ENCODE results near the gene CD6. TPM values are rescaled to one million over a fixed set of nuclear protein-coding genes. Genes with fewer than 3 reads are reported as not detected.

Gene CD6
- total and polyA plus RNA-seq, 2 experiments from 2014 or later = 0.03 TPM; not detected in 1

DNA sequence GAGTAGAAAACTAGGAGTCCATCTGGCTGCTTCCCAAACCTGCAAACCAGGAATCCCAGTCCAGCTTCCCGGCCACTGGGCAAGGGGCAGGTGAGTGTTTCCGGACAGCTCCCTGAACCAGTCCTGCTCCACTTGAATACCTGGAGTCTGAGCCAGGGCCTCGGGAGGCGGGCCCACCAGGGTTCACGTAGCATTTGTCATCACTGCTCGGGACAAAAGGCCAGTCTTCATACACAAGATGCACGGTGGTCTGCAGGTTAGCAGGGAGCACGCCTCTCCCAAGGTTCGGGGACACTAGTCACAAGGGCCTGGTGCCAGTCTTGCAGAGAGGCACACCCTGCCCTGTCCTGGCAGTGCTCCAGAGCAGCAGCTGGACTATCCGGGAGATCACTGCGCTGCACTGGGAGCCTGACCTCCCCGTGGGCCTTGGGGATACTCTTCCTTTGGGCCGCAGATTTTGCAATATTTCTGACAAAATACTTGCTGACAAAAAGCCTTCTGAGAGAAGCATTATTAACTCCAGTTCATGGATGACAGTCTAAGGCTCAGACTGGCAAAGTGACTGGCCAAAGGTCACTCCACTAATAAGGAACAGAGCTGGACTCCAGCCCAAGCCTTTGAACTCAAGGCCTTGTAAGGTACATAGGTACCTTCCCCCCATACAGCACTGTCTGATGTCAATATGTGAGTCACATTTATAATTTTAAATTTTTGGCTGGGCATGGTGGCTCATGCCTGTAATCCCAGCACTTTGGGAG, 25.1 kb downstream of the CD6 start:
- no peaks in the 10 kb centered on the region for H3K27me3 ChIP-seq
- H3K4me3 ChIP-seq = no peak overlapping the region
- TF ChIP-seq, protein P1, sequence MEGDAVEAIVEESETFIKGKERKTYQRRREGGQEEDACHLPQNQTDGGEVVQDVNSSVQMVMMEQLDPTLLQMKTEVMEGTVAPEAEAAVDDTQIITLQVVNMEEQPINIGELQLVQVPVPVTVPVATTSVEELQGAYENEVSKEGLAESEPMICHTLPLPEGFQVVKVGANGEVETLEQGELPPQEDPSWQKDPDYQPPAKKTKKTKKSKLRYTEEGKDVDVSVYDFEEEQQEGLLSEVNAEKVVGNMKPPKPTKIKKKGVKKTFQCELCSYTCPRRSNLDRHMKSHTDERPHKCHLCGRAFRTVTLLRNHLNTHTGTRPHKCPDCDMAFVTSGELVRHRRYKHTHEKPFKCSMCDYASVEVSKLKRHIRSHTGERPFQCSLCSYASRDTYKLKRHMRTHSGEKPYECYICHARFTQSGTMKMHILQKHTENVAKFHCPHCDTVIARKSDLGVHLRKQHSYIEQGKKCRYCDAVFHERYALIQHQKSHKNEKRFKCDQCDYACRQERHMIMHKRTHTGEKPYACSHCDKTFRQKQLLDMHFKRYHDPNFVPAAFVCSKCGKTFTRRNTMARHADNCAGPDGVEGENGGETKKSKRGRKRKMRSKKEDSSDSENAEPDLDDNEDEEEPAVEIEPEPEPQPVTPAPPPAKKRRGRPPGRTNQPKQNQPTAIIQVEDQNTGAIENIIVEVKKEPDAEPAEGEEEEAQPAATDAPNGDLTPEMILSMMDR (IDR thresholded peaks at IDR 0.05; ENCODE audit: poor library complexity) = no peak
- no peak for TF ChIP-seq EZH2phosphoT487 (IDR thresholded peaks at IDR 0.05; ENCODE audit: low read depth, severe bottlenecking, unreplicated experiment)
- TF ChIP-seq EZH2 (IDR thresholded peaks at IDR 0.05; ENCODE audit: borderline replicate concordance) = no peak
- no peaks in the 10 kb centered on the region for H3K4me1 ChIP-seq (ENCODE audit: insufficient read depth)
- H3K36me3 ChIP-seq (replicated peaks; ENCODE audit: insufficient read depth, low read depth) = no peaks in the 10 kb centered on the region
- H3K9me3 ChIP-seq (ENCODE audit: low read depth) = no peaks in the 10 kb centered on the region
- H4K20me1 ChIP-seq (ENCODE audit: insufficient read depth, poor library complexity, severe bottlenecking) = no peaks in the 10 kb centered on the region
- H3K4me2 ChIP-seq = no peak overlapping the region
- whole genome bisulfite sequencing (ENCODE audit: low lambda C conversion rate, missing lambda C conversion rate) = 84% methylated on average over 13 of the region's 13 CpGs
- no peak overlapping the region for H3K27ac ChIP-seq
- no peaks in the 10 kb centered on the region for H3K79me2 ChIP-seq
- H2AFZ ChIP-seq = no peak overlapping the region
- no peaks in the 10 kb centered on the region for H3K9me2 ChIP-seq (replicated peaks; ENCODE audit: insufficient read depth)
- peak; percentile 41 for DNase-seq (ENCODE audit: low spot score)

DNA sequence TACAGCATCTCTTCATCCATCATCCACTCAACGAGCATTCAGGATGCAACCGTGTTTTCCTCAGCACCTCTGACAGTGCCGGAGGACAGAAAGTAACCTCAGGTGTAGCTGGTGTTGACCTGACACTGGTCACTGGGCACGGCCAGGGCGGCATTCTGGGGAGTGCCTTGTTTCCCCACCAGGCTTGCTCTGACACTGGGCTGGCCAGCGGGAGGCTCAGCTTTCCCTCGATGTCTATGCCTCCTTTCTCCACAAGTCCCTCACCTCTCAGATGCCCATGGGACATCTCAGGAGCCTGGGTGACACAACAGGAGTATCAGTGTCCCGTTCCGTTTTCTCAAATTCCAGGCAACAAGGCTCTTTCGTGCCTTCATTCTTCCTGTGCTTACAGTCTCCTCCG, 28.9 kb downstream of the CD6 start:
- Histone ChIP-seq H3K36me3 (replicated peaks; ENCODE audit: insufficient read depth, low read depth) (no peaks in the 10 kb centered on the region), H3K4me3 (no peak overlapping the region), H3K79me2 (no peaks in the 10 kb centered on the region), H3K27me3 (no peaks in the 10 kb centered on the region), H3K9me2 (replicated peaks; ENCODE audit: insufficient read depth) (no peaks in the 10 kb centered on the region), H3K4me1 (ENCODE audit: insufficient read depth) (peaks cover 11% of the 10 kb centered on the region), H2AFZ (no peak overlapping the region), H3K27ac (no peak overlapping the region), H4K20me1 (ENCODE audit: insufficient read depth, poor library complexity, severe bottlenecking) (no peaks in the 10 kb centered on the region), H3K4me2 (no peak overlapping the region), H3K9me3 (ENCODE audit: low read depth) (no peaks in the 10 kb centered on the region)
- DNase-seq (ENCODE audit: low spot score) = no peak
- whole genome bisulfite sequencing (ENCODE audit: low lambda C conversion rate, missing lambda C conversion rate) = 78% methylated on average over 11 of the region's 11 CpGs
- TF ChIP-seq EZH2 (IDR thresholded peaks at IDR 0.05; ENCODE audit: borderline replicate concordance) (no peak), EZH2phosphoT487 (IDR thresholded peaks at IDR 0.05; ENCODE audit: low read depth, severe bottlenecking, unreplicated experiment) (no peak)
- TF ChIP-seq, protein P1 (IDR thresholded peaks at IDR 0.05; ENCODE audit: poor library complexity) = no peak

DNA sequence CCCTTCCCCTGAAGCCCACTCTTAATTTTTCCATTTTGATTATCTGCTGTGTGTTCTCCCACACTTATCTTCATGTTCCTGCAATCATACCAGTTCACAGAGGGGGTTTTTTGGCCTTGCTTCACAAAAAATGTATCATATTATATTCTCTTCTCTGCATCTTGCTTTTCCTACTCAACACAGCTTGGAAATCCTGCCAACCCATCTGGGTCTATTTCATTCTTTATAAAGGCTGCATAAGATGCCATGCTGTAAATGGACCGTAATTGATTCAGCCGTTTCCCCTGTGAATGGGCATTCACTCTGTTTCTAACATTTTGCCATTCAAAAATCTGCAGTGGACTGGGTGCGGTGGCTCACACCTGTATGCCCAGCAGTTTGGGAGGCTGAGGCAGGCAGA, 30.5 kb downstream of the CD6 start:
- WGBS (ENCODE audit: low lambda C conversion rate, missing lambda C conversion rate) = 98% methylated on average over 3 of the region's 3 CpGs

More for the DNA sequence above, 30.5 kb downstream of the CD6 start:
- TF ChIP-seq, protein P1 (IDR thresholded peaks at IDR 0.05; ENCODE audit: poor library complexity) = no peak
- TF ChIP-seq EZH2phosphoT487 (IDR thresholded peaks at IDR 0.05; ENCODE audit: low read depth, severe bottlenecking, unreplicated experiment) (no peak), EZH2 (IDR thresholded peaks at IDR 0.05; ENCODE audit: borderline replicate concordance) (no peak)
- H3K9me2 ChIP-seq (replicated peaks; ENCODE audit: insufficient read depth) = no peaks in the 10 kb centered on the region
- peaks cover under 1% of the 10 kb centered on the region for H3K27me3 ChIP-seq
- no peak overlapping the region for H3K4me2 ChIP-seq
- H3K4me1 ChIP-seq (ENCODE audit: insufficient read depth) = peaks cover 11% of the 10 kb centered on the region
- H3K36me3 ChIP-seq (replicated peaks; ENCODE audit: insufficient read depth, low read depth) = no peaks in the 10 kb centered on the region
- no peak overlapping the region for H2AFZ ChIP-seq
- H3K4me3 ChIP-seq = no peak overlapping the region
- no peak overlapping the region for H3K27ac ChIP-seq
- DNase-seq (ENCODE audit: low spot score) = no peak
- H4K20me1 ChIP-seq (ENCODE audit: insufficient read depth, poor library complexity, severe bottlenecking) = no peaks in the 10 kb centered on the region
- no peaks in the 10 kb centered on the region for H3K9me3 ChIP-seq (ENCODE audit: low read depth)
- H3K79me2 ChIP-seq = no peaks in the 10 kb centered on the region
